Middle frontal gyrus (tissue), 1 donor: ENCODE data around the gene ATXN7L1.

Experiments used
- DNase-seq: peaks from one replicate; pipeline ENCODE4 v3.0.0-alpha.2; 2015; ENCODE audit warnings: low spot score; ENCODE audit errors: extremely low spot score

The ATXN7L1 gene

GRCh38 chr7:105678811-105679495, 197.4 kb downstream of the ATXN7L1 start:
- DNase-seq: no peak

DNA sequence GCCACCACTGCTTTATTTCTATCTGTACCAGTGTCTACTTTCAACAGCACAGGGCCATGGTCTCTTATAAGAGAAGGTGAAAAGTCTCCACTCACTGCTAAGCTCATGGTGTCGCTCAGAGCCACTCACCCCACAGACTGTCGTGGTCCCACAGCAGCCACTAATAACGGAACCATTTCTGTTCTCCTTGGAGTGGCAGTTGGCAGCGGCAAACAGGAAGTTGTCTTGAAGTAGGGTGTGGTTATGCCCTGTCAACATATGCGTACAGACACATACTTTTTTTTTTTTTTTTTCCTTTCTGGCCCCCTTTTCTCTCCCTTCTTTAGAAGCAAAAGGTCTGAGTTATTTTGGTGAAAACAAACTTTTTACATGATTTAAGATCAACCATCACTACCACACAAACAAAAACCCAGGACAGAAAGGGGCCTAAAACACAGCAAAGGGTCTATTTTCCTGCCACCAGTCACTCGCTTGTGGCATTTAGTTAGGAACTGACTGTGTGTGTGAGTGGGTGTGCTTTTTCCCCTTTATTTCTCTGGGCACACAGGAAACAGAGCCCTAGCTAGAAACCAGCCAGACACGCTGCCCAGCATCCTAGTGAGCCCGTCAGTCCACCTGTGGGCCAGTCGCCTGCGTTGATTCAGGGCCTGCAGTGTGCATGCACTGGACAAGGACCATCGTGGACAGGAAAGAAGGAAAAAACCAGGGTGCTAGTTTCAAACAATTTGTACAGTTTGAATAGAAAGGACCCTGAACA, 198.4 kb downstream of the ATXN7L1 start:
- DNase-seq: no peak

DNA sequence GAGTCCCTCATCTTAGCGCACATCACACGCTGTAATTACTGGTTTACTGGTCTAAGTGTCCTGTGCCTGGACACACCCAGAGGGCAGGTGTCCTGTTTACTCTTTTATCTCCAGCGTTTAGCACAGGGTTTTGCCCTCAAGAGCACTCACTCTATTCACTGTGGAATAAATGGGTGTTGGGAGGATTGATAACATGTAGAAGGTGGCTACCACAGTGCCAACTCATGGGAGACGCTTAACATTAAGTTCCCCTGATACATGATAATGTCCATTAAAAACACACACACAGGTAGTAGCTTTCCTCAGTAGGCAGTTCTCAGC, 199.0 kb downstream of the ATXN7L1 start:
- DNase-seq: no peak

DNA sequence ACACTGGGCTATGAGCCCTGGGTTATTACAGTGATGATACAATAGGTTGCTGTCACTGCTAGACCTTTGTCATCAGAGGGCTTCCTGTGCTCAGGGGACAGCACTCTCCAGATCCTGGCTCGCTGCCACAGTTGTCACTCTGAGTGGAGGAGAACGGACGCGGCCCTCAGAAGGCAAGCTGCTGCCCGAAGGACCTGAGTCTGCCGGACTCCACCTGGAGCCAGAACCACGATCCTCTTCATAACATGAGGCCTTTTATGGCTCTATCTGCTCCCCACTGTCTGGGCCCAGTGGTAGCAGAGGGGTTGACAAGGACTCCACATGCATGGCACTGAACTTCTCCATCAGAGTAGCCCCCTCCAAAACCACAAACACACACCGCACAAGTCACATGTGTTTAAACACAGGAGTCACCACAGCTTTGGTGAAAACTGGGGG, 200.4 kb downstream of the ATXN7L1 start:
- no peak for DNase-seq

DNA sequence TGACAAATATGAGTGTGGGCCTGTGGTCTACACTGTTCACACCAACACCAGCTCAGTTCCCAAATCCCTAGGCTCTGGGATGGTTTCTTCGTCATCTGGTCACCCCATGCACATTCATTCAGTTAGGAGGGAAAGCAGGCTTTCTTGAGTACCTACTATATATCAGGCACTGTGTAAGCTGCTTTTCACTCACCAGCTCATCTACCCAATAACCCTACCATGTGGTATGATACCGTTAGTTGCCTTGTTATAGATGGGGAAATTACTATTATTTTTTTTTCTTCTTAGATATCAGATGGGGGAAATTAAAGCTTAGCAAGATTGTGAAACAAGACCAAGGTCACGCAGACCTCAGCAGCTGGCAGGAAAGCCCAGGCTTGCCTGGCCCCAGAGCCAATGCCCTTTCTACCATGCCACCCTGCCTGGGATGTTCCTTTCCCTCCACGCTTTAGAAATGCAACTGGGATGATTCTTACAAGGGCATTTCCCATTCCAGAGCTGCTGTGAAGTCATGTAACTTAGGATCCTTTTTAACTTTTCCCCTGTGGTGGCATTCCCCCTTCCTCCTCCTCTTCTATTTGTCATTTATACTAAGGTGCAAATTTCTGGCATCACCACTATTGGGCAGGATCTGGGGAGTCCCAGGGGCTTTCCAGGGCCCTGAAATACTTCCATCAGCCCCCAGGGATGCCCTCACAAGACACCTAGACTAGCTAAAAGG, 202.0 kb downstream of the ATXN7L1 start:
- no peak for DNase-seq

DNA sequence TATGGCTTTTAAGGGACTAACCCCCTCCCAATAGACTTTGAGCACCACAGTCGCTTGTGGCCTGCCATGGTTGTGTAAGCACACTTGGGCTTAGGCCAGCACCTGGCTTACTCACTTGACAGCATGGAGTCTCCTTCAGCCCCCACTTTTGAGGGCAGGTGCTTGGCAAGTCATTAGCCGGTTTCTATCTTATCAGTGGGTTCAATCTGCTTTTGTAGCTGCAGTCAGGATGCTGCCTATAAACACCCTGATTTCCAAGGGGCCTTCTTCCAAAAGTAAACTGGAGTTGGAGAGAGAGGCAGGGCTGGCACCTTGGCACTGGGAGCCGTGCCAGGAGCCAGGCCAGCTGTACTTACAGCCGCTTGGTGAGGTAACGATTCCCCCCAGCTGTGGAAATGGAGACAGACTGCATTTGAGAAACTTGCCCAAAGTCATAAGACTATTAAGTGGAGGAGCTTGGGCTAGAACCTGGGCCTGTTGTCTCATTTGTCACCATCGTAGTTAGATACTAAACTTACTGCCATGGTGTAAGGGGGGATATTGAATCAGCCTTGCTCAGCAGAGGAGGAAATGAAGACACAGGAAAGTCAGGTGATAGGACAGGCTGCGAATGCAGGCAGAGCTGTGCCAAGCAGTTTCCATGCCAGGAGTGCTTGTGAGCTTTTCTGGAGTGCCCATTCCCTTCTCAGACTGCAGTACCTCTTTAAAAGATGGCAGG, 202.9 kb downstream of the ATXN7L1 start:
- DNase-seq: no peak

DNA sequence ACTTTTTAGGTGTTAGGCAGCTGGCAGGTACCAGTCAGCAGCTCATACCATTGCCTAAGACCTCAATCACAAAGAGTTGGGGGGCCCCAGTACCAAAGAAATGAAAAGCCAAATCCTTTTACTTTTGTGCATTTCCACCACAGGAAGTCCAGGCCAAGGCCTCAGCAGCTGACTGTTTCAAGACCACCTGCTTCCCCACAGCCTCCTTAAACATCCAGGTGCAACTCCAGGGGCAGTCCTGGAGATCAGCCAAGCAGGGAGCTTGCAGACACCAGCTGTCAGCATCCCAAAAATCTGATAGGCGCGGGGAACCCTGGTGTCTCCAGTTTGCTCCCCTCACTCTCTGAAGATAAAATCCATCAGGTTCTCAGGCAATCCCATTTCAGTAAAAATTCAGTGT, 203.6 kb downstream of the ATXN7L1 start:
- DNase-seq: no peak

DNA sequence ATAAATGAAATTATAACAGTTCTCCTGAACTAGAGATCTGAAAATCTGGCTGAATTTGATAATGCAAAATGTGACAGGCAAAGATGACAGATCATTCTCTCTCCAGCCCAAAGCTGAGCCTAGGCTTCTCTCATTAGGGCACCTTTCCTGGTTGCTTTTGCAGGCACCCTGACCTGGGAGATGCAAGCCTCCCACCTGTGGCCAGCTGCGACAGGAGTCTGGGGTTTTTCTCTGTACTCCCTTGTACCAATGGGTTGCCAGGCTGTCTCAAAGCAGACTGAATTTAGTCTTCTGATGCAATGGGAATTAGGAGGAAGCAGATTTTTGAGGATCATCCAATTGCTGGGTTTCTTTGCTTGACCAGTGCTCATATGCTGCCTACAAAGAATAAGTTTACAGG, 210.1 kb downstream of the ATXN7L1 start:
- DNase-seq: no peak

GRCh38 chr7:105665684-105666083, 210.7 kb downstream of the ATXN7L1 start:
- DNase-seq: no peak

GRCh38 chr7:105664816-105665525, 211.4 kb downstream of the ATXN7L1 start:
- DNase-seq: no peak

DNA sequence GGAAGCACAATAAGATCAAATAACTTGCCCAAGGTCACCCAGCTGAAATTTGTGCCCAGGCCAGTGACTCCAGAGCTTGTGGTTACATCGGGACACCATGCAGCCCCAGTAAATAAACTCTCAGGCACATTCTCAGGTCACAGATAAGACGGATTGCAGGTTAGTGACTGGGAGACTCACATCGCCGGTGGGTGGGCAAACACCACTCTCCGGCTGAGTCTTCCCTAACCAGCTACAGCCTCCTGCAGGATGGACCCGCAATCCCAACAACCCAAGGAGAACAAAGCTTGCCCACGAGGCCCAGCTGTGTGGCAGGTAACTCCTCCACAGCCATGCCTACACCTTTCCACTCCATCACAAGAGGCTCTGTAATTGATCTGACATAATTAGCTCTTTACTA, 213.4 kb downstream of the ATXN7L1 start:
- no peak for DNase-seq

DNA sequence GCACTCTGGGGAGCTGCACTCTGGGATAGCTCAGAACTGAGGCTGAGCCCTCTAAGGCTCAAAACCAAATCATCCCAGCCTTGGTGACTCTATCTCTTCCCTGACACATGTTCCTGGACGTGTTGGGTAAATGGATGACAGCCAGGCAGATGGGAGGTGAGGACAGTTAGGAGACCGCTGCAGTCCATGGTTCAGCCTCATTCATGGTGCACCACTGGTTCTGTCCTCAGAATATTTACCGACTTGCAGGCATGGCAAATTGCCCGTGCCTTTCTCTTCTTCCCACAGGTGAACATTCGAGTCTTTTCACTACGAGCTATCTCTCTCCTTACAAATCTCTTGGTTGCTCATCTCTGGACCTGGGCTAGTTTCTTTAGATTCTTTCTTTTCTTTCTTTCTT, 214.8 kb downstream of the ATXN7L1 start:
- no peak for DNase-seq

GRCh38 chr7:105656922-105657521, 219.4 kb downstream of the ATXN7L1 start:
- no peak for DNase-seq

- no peak for DNase-seq
Measured at GRCh38 chr7:105655500-105656380, 220.7 kb downstream of the ATXN7L1 start.

- DNase-seq: no peak
Measured at GRCh38 chr7:105655067-105655466, 221.3 kb downstream of the ATXN7L1 start.

GRCh38 chr7:105654095-105654686, 222.2 kb downstream of the ATXN7L1 start:
- no peak for DNase-seq

DNA sequence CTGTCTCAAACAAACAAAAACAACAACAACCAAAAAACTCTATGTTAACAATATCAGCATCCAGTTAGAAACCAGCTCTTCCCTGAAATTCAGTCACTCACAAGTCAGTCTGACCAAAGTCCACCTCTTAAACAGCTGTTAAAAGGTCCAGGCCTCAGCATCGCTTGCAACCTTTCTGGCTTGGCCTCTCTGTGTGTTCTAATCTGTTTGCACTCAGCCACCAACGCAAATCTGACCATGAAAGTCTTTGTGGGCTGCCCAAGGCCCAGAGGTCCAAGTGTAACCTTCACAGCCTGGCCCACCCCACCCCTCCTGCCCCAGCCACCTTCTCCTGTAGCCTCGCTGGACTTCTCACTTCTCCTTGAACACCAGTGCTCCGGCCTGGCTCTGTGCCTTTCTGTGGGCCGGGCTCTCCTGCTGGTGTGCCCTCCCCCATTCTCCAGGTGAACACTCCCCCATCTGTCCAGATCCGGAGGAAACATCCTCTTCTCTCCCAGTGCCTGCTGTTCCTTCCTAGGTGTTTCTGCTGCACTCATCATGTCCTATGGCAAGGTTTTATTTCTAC, 222.9 kb downstream of the ATXN7L1 start:
- no peak for DNase-seq

DNA sequence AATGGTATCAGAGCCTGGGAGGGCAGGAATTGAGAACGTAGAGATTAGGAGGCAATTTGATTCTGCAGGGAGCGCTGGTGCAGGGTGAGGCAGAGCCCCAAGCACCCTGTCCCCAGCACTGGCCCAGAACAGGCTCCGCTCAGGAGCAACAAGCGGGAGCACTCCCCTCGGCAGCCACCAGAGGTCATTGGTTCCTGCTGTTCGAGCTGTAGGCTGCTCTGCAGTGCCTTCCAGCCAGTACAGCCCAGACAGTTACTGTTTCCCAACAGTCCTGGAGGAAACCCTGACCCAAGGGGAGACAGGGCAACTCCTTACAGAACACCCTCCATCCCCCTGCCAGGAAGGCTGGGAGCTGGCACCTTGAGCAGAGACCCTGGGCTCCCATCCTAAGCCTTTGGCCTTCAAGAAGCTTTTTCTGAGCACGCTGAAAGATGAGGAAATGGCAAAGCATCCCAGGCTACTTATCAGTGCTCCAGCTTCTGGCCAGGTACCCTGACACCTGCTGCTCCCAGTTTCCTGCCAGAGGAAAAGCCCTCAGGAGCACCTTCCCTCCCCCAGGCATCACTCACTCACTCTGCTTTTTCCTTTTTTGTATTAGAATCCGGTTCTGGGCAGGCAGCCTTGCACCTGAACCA, 223.9 kb downstream of the ATXN7L1 start:
- no peak for DNase-seq

GRCh38 chr7:105651798-105652197, 224.6 kb downstream of the ATXN7L1 start:
- no peak for DNase-seq
